Measurements from ENCODE around the gene CT45A6.
"Not testable (repeated sequence)": the region's sequence is repeated elsewhere in the genome, so short reads cannot be mapped to it uniquely, and the experiment has no call there.

CT45A6 gene

GRCh38 chrX:135802687-135803086, at the start of gene CT45A6:
TSS of gene CT45A6 (minus strand) at chrX:135802787. CDS start at chrX:135798993, 3,794 bp downstream.
- DNase-seq (ENCODE audit: low read depth), result not testable (repeated sequence)

- DNase-seq (ENCODE audit: low read depth), result not testable (repeated sequence)
Observed at GRCh38 chrX:135837180-135837579, 34.6 kb upstream of the CT45A6 start, which contains the start of gene CT45A7. TSS of gene CT45A7 (minus strand) at chrX:135837280. CDS start at chrX:135833533, 3,747 bp downstream.

- DNase-seq (ENCODE audit: low read depth), result not testable (repeated sequence)
Observed at GRCh38 chrX:135819912-135820311, 17.3 kb upstream of the CT45A6 start, which contains the start of gene CT45A2. TSS of gene CT45A2 (minus strand) at chrX:135820012. CDS start at chrX:135816265, 3,747 bp downstream.

- not testable (repeated sequence) for DNase-seq (ENCODE audit: low read depth)
Observed at GRCh38 chrX:135785403-135785802, 17.2 kb downstream of the CT45A6 start, which contains the start of gene CT45A5. TSS of gene CT45A5 (minus strand) at chrX:135785503. CDS start at chrX:135781729, 3,774 bp downstream.

- not testable (repeated sequence) for DNase-seq (ENCODE audit: low read depth)
Observed at GRCh38 chrX:135768091-135768490, 34.5 kb downstream of the CT45A6 start, which contains the start of gene CT45A3. TSS of gene CT45A3 (minus strand) at chrX:135768191. CDS start at chrX:135764444, 3,747 bp downstream.

GRCh38 chrX:135744739-135745138, 57.8 kb downstream of the CT45A6 start:
- not testable (repeated sequence) for DNase-seq (ENCODE audit: low read depth)
